HepG2 (cell line): ENCODE results near the gene TRMT1. TPM values are rescaled to one million over a fixed set of nuclear protein-coding genes. Genes with fewer than 3 reads are reported as not detected.

Experiments
- HMGXB3 ChIP-seq: sonication (generic); formaldehyde crosslinking; IDR thresholded peaks from 2 replicates; pipeline ENCODE4 v1.4.0; 2020; ENCODE audit warnings: missing genetic modification reagents, borderline replicate concordance
- HMGXB4 ChIP-seq, 2 experiments: sonication (generic) in 1 of 2; formaldehyde crosslinking in 1 of 2; IDR thresholded peaks; 2 replicates each; pipeline versions ENCODE4 v1.4.0 to v1.6.1; 2018 to 2020; ENCODE audit warnings: missing genetic modification reagents in 2 of 2, borderline replicate concordance in 1 of 2, low read depth in 1 of 2, mild to moderate bottlenecking in 1 of 2, missing biosample characterization in 1 of 2
- KAT2B ChIP-seq: fragments of 150-350 bp; IDR thresholded peaks from 2 replicates; pipeline ENCODE4 v1.6.1; 2014; ENCODE audit warnings: low read depth, low read length, borderline replicate concordance
- KDM6A ChIP-seq: IDR thresholded peaks from 2 replicates; pipeline ENCODE4 v1.6.1; 2016; ENCODE audit warnings: low read depth
- NFIC ChIP-seq: IDR thresholded peaks from 2 replicates; pipeline ENCODE4 v1.6.1; 2012; ENCODE audit warnings: mild to moderate bottlenecking, low read length, inconsistent platforms
- NFKB2 ChIP-seq: sonication (generic); formaldehyde crosslinking; IDR thresholded peaks from 2 replicates; pipeline ENCODE4 v1.4.0; 2020; ENCODE audit warnings: missing genetic modification reagents, borderline replicate concordance
- RAD51 ChIP-seq: fragments of 450-650 bp; IDR thresholded peaks from 2 replicates; pipeline ENCODE4 v1.6.1; 2016; ENCODE audit warnings: borderline replicate concordance
- RBM22 ChIP-seq: fragments of 200-400 bp; formaldehyde crosslinking; optimal IDR thresholded peaks from 2 replicates; pipeline ENCODE3; 2017; ENCODE audit warnings: mild to moderate bottlenecking, low read length, moderate library complexity
- SKIL ChIP-seq: sonication (generic); formaldehyde crosslinking; IDR thresholded peaks from 2 replicates; pipeline ENCODE4 v1.8.0; 2022; ENCODE audit warnings: missing genetic modification reagents, mild to moderate bottlenecking, moderate library complexity, borderline replicate concordance
- STAT5B ChIP-seq: sonication (generic); formaldehyde crosslinking; IDR thresholded peaks from 2 replicates; pipeline ENCODE4 v1.4.0; 2020; ENCODE audit warnings: missing genetic modification reagents
- TFE3 ChIP-seq: IDR thresholded peaks from 2 replicates; pipeline ENCODE4 v1.6.1; 2016
- ZNF207 ChIP-seq: fragments of 450-650 bp; IDR thresholded peaks from 2 replicates; pipeline ENCODE4 v1.6.1; 2016; ENCODE audit warnings: antibody characterized with exemption, borderline replicate concordance
- ZNF430 ChIP-seq: sonication (generic); formaldehyde crosslinking; IDR thresholded peaks from 2 replicates; pipeline ENCODE4 v1.9.0; 2021; ENCODE audit warnings: mild to moderate bottlenecking, missing genetic modification reagents
- ZNF674 ChIP-seq: sonication (generic); formaldehyde crosslinking; IDR thresholded peaks from 2 replicates; pipeline ENCODE4 v1.5.0; 2020; ENCODE audit warnings: low read depth, mild to moderate bottlenecking, missing genetic modification reagents
- ZSCAN29 ChIP-seq: sonication (generic); formaldehyde crosslinking; conservative IDR thresholded peaks from 2 replicates; pipeline ENCODE4 v1.4.0; 2020; ENCODE audit warnings: mild to moderate bottlenecking, missing genetic modification reagents
- polyA plus RNA-seq, 8 experiments: library from polyadenylated mRNA; depleted of rRNA in 3 of 8; stranded (reverse) in 7 of 8; unstranded in 1 of 8; fragments of >200 nt; fragmentation: Illumina TruSeq in 4 of 8; extraction: Trizol in 4 of 8; gene quantifications; 2 replicates each; pipeline versions ENCODE4 v1.2.1 to v1.2.3, GENCODE V29; 2011 to 2016; ENCODE audit warnings: low read depth in 4 of 8, missing spikeins in 1 of 8, mixed read lengths in 1 of 8; ENCODE audit not compliant: insufficient read depth in 1 of 8
- total RNA-seq, 5 experiments: library from RNA; depleted of rRNA; stranded (reverse); fragments of >200 nt; fragmentation: Illumina TruSeq; extraction: Trizol; gene quantifications; 2 replicates each; pipeline ENCODE4 v1.2.3, GENCODE V29; 2016; ENCODE audit warnings: low read depth in 1 of 5

TRMT1 gene
- total and polyA plus RNA-seq, 2 of the 13 experiments (the other 11 are each of a cell fraction or from before 2014, with no cell fraction given), result 35.5 to 44.1 TPM

GRCh38 chr19:13060233-13060963 is 56.1 kb downstream of the TRMT1 start (continued):
- peak; percentile 22; the same call in 1 of the 2 replicates for TF ChIP-seq TFE3
- TF ChIP-seq NFIC, result no peak
- no peak for TF ChIP-seq ZSCAN29 (CRISPR knock-in tag)
- TF ChIP-seq KAT2B, result no peak
- TF ChIP-seq HMGXB4 (CRISPR knock-in tag; IDR thresholded peaks at IDR 0.05; ENCODE audit: borderline replicate concordance in 1 of 2, low read depth in 1 of 2), result peak in 1 of 2 experiments; percentile 47; a peak in 1 of 4 replicates
- TF ChIP-seq STAT5B, result no peak
- no peak for TF ChIP-seq ZNF674
- TF ChIP-seq ZNF430 (CRISPR knock-in tag), result peak; percentile 83
- peak; percentile 61; the same call in 1 of the 2 replicates for TF ChIP-seq KDM6A (CRISPR knock-in tag)
- TF ChIP-seq ZNF207, result no peak
- no peak for TF ChIP-seq RAD51
- peak; percentile 49; the same call in 1 of the 2 replicates for TF ChIP-seq NFKB2
- no peak for TF ChIP-seq HMGXB3 (CRISPR knock-in tag)
- TF ChIP-seq SKIL (CRISPR knock-in tag), result peak; percentile 92
- peak; percentile 54 for TF ChIP-seq RBM22
